Hippocampal formation (tissue), 2 donors: Measurements from ENCODE around the gene REEP6.

Source experiments
- DNase-seq, 2 donors: peaks; one replicate each; lab custom pipeline; 2025; lab: John Stamatoyannopoulos, UW

Gene REEP6

DNA sequence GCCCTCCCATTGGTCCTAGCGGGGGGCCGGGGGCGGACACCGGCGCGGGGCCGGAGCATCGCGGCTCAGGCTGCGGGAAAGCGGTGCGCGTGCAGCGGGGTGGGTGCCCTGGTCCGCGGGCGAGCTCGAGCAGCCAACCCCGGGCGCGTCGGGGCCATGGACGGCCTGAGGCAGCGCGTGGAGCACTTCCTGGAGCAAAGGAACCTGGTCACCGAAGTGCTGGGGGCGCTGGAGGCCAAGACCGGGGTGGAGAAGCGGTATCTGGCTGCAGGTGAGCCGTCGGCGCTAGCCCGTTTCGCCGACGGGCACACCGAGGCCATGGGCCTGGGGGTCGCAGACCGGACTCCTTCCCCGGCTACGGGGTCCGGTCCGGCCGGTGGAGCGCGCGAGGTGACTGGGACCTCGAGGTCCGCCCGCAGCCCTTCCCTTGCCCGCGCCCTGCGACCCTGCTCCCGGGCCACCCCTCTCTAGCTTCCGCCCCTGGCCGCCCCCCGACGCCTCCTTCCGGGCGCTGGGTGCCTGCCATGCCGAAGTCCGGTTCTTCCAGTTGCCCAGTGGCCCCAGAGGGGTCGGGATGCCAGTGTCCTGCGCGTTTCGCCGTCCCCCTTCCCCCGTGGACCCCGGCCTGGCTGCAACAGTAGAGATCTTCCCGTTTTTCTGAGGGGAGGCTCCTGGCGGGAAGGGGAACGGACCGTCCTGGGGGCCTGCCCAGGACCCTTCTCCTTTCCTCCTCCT, at the start of gene REEP6:
TSS of gene REEP6 (plus strand) at position 68 of the 735 bp plus-strand sequence. CDS start at position 157, 89 bp downstream.
- DNase-seq = no peak

DNA sequence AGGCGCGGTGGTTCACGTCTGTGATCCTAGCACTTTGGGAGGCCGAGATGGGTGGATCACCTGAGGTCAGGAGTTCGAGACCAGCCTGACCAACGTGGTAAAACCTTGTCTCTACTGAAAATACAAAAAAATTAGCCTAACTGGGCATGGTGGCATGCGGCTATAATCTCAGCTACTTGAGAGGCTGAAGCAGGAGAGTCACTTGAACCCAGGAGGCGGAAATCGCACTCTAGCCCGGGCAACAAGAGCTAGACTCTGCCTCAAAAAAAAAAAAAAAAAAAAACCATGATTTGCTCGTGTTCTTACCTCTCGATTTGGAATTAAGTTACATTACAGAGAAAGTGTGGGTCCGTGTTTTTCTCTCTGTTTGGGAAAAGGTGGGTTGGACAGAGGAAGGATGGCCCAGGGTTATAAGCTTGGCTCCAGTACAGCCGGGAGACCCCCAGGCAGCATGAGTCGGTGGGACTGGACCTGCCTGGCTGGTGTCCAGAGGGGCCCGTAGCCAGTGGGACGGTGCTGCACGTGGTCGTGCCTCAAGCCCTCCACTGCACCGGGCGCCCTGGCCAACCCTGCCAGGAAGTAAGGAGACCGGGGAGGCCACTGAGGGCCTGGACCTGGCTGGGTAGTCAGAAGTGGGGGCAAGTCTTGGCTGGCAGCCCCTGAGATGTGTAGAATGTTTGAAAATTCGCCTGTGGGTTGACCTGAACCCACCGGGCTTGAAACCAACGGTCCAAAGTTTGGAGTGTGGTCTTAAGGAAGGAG, 49.1 kb upstream of the REEP6 start:
- DNase-seq = no peak

DNA sequence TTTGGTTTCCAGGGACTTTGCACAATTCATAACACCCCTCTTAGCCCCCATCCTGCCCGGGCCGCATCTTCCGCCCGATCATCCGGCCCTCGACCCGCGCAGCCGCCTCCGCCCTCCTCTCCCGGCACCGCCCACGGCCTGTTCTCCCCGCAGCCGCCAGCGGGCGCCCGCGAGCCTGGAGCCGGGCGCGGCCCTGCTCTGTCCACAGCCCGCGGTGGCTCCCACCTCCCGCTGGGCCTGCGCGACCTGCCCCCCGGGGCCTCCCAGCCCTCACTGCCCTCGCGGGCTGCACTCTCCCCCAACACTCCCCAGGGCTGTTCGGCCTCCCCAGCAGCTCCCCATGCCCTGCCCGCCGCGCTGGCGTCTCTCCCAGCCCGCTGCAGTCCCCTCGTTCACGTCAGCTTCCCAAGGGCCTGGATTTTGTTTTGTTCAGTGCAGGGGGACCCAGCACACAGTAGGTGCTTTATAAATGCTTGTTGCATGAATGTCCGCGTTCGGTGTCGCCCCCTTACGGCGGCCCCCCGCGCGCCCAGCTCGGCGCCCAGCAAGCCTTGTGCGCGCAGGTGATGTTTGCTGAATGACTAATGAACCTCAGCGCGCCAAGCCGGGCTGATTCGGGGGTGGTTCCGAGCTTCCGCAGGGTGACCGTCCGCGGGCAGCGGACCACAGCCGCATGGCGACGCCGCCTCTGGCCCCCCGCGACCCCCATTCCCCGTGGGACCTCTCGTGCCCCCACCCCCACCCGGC, 45.6 kb upstream of the REEP6 start:
- peak; percentile 45 to 66 for DNase-seq

DNA sequence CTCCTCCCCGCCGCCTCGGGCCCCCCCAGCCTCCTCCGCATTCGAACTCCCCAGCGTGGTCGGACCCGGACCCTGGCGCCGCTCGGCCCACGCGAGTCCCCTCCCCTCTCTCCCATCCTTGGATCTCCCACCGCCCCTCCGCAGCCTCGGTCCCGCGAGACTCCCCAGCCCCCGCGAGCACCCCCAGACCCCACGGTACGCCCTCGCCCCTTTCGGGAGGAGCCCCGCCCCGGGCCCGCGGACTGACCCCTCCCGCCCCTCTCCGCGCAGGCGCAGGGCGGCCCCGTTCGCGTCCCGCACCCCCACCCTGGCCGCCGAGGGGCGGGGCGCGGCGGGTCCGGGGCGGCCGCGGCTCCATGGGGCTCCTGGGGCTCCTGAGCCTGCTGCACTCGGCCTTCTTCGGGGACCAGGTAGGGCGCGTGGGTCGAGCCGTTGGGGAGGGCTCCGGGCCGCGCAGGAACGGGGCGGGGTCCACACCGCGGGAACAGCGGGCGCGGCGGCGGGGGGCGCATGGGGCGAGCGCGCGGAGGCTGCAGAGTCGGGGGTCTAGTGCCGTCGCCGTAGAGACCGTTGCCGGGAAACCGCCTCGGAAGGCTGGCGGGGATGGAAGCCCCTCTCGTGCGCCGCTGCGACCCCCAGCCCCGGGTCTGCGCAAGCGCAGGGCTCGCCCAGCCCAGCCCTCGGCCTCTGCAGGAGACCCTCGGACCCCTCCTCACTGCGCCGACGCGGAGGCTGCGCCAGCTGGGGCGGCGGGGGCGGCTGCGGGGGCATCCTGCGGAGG, 44.9 kb upstream of the REEP6 start:
- no peak for DNase-seq

DNA sequence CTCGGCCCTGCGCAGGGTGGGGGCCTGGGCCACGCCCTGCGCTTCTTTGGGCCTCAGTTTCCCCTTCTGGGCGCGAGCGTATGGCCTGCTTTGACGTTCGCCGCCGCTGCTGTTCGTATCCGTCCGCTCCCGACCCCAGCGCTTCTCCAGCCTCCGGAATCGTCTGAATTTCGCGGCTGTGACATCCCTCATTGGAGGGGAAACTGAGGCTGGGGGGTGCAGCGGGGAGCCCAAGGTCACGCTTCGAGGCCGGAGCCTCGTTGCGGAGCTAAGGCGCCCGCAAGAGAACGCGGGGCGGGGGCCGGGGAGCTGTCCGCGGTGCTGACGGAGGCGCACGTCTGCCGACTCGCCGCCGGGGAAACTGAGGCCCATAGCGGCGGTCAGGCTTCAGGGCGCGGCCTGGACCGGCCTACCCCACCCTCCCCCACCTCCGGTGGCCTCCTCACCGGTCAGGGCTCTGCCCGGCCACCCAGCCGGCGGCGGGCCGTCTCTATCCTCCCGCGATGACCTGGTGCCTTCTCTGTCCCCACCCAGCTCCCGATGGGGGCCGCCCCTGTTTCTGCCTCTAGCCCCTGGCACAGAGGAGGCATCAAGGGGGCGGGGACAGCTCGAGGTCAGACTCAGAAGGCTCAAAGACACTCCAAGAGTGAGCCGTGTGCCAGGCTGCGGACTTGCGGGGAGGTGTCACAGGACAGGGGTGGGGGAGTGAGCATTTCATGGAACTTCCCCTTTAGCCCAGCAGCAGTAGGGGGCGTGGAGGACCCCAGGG, 44.1 kb upstream of the REEP6 start:
- DNase-seq = no peak

- no peak for DNase-seq
These were observed 43.5 kb upstream of the REEP6 start for GRCh38 chr19:1447504-1447903.

GRCh38 chr19:1447944-1448343, 43.0 kb upstream of the REEP6 start:
- no peak for DNase-seq

DNA sequence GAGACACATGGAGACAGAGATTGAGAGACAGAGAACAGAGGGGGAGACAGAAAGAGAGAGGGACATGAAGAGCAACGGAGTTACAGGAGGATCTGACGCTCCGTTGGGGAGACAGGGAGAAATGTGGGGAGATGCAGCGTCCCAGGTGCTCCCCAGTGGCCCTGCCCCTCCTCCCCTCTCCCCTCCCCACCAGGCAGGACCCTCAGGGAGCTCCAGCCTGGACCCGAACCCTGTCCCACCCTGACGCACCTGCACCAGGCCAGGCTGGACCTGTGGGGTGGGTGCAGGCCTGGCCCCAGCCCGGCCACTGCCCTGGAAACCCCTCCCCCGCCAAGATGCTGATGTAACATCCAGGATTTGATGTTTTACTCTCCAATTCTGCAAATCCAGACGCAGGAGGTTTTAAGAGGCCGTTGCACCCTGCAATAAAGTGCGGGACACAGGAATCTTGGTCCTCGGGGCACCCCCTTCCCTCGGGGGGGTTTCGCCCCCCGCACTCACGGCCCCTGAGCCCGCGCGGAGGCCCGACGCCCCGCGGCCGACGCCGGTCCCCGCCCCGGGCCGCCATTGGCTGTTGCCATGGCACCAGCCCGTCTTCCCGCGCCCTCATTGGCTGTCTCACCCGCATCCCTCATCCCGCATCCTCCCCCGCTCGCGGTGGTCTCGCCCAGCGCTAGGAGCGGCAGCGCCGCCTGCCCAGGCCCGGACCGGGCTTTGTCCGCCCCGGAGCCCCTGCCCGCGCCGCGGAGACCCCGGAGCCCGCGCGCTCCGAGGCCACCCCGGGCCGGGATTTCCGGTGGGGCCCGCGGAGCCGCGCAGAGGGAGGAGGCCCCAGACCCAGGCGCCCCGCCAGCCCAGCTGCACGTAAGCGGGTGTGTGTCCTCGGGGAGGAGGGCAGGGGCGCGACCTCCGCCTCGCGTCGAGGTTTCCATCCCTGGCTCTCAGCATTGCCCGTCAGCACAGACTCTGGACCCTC, 41.2 kb upstream of the REEP6 start, which contains the start of gene APC2:
TSS of gene APC2 (plus strand) at position 655 of the 976 bp plus-strand sequence. CDS start 2,881 bp downstream, outside the sequence.
- DNase-seq = peak; percentile 57 to 72

DNA sequence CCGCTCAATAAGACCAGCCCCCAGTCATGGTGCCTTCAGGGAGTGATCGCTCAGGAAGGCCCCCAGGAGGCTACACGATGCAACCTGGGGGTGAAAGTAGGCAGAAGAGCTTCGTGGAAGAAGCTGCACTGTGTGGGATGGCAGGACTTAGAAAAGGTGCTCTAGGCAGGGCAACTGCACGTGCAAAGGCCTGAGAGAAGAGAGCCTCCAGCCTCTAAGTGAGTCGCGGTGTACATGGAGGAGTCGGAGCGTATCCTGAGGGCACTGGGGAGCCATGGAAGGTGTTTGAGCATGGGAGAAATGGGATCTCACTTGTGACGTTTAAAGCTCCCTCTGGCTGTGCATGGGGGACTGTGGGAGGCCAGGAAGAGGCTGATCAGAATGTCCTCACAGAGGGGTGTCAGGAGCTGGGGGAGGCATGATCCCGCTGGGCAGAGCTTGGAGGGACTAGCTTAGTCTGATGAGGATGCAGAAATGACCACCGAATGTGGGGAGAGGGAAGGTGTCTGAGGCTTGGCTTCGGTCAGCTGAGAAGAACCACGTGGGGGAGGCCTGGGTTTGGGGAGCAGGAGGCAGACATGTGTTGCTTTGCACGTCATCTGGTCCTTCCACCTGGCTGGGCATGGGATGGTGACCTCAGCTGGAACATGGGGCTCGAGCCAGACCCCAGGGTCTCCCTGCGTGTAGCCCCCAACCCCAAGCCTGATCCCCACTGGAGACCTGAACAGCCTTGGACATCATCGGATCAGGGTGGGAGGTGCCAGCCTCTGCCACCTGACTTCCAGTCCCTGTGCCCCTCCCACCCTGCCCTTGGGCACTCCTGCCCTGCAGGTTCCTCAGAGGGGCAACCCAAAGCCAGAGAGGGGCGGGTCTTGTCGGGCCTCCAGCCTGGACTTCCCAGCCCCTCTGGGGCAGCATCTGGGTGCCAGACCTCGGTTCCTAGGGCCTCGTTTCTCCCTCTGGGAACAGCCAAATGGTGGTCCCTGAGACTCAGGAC, 39.9 kb upstream of the REEP6 start:
- peak; percentile 16 to 30 for DNase-seq

DNA sequence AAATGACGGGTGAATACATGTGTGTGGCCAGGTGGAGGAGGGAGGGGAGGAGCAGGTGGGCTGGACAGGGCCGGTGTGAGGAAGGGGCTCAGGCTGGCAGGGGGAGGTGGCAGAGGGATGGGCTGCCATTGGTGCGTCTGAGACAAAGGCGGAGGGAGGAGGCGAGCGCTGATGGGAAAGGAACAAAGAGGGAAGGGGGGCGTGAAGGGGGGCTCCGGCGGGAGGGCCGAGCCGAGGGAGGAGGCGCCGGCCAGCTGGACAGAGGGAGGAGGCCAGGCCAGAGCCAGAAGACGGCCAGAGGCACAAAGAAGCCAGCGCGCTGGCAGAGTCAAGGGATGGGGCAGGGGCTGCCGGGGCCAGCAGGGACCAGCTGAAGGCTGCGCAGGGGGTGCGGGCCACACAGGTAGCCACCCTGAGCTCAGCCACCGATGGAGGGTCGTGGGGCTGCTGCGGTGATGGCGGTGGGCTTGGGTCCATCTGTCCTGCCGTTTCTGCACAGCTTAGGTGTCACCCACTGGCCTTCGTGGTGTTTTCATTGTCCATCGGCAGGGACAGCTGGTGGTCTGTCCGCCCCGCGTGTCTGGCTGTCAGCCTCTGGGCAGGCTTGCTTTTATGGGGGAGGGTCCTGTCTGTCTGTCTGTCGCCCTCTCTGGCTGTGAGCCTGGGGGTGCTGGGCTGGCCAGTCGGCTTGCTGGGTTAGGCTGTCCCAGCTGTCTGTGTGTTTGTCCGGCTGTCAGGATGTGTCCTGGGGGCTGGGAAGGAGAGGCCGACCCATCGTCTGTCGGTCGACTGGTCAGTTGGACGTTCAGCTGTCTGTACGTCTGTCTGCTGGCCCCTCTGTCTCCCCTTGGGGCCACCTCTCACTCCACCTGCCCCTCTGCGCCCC, 38.8 kb upstream of the REEP6 start:
- peak; percentile 54 to 56 for DNase-seq

DNA sequence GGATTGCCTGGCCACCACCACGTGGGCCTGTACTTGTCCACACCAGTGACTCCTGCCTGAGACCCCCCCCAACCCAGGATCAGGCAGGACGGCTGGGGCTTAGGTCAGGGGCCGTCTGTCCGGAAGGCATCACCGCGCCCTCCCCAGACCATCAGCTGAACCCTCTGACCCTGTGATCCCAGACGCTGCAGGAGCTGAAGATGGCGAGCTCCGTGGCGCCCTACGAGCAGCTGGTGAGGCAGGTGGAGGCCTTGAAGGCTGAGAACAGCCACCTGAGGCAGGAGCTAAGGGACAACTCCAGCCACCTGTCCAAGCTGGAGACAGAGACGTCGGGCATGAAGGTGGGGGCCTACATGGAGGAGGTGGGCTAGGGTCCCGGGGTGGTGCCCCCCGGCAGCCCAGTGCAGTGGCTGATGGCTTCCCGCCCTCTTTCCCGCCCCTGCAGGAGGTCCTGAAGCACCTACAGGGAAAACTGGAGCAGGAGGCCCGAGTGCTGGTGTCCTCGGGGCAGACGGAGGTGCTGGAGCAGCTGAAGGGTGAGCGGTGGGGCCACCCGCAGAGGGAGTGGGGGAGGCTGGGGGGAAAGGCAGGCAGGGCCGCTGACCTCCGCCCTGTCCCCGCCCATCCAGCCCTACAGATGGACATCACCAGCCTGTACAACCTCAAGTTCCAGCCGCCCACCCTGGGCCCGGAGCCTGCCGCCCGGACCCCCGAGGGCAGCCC, 38.0 kb upstream of the REEP6 start:
- DNase-seq = no peak

DNA sequence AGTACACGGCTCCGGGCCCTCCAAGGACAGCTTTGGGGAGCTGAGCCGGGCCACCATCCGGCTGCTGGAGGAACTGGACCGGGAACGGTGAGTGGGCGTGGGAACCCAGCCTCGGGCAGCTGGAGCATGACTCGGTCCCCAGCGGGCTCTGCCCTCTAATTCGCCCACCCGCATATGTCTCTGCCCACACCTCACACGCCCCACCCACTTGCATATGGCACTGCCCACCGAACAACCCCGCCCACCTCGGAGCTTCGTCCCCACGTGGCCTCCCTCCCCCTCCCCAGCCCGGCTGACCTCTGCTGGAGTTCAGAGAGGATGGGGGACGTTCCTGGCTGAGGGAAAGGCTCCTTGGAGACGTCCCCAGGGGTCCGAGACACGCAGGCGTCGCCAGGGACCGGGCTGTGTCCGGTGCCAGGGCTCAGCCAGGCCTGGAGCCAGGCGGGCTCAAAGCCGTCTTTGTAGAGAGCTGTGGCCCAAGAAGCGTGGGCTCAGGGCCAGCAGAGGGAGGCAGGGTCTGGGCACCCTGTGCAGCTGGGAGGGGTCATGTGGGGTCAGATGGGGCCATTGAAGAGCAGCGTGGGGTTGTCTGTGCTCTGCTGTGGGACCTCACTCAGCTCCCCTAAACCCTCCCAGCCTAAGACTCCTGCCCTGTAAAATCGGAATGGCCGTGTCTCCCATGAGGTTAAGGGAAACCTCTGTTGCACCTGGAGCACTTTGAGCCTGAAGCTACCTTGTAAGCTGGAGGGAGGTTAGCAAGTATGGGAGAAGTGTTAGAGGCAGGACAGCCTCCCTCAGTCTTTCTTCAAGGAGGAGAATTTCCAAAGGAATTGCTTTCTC, 37.2 kb upstream of the REEP6 start:
- DNase-seq = peak; percentile 89 to 93

DNA sequence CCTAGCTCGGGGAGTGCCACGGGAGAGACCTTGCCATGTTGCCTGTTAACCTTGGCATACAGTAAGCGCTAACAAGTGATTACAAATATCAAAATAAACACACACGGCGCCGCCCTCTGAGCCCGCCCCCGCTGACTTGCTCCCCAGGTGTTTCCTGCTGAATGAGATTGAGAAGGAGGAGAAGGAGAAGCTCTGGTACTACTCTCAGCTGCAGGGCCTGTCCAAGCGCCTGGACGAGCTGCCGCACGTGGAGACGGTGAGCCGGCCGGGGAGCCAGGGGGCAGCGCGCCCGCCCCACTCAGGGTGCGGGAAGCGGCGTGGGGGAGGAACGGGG, 36.0 kb upstream of the REEP6 start:
- DNase-seq = no peak

DNA sequence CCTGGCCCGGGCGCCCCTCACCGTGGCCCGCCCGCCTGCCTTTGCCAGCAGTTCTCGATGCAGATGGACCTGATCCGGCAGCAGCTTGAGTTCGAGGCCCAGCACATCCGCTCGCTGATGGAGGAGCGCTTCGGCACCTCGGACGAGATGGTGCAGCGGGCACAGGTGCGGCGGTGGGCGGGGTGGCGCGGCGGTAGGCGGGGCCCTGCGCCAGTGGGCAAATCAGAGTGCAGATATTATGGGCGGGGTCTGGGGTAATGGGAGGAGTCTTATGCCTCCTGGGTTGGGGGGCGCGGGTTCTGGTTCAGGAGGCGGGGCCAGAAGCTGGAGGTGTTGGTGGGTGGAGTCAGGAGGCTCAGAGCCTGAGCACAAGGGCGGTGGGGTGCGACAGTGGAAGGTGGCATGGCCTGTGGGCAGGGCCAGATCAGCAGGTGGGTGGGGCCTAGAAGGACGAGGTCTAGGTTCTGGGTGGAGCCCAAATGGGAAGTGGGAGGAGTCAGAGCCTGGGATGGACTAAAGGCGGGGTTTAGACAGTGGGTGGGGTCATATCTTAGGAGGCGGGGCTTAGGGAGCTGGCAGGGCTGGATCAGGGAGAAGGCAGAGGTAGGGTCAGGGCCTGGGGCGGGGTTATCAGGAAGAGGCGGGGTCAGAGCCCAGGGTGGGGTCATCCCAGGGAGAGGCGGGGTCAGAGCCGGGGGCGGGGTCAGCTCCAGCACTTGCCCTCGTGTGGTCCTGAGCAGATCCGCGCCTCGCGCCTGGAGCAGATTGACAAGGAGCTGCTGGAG, 35.5 kb upstream of the REEP6 start:
- no peak for DNase-seq
